ENCODE data around the gene PHF20.

PHF20 gene

DNA sequence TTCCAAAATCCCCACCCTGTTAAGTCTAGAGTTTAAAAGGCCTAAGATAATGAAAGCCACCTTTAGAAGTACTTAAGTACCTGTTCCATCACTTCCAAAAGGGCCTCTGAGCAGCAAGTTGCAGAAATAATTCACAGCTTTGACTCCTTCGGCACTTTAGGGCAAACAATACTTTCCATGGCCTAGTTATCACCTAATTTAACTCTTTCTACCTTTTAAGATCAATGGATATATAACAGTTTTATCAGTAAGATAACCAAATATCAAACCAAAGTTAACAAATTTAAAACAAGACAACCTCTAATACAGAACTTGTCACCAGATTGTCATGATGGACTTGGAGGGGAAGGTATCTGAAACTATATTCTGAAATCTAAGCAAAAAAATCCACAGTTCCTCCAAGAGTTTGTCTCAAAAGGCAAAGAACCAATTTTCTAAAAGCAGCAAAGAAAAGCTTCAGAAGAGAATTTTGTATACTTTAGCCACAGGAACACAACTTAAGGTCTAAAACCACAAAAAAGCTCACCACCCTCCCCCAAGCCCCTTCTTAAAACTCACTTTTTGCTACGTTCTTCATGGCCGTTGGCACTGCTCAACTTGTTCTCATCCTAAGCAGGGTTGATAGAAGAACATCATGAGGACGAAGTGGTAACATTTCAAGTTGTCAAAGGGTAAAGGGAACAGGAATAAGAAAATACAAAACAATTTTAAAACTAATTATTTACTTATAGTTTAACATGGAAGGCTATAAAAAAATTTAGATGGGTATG is 33.2 kb upstream of the PHF20 start:
- TF ChIP-seq, protein P1, sequence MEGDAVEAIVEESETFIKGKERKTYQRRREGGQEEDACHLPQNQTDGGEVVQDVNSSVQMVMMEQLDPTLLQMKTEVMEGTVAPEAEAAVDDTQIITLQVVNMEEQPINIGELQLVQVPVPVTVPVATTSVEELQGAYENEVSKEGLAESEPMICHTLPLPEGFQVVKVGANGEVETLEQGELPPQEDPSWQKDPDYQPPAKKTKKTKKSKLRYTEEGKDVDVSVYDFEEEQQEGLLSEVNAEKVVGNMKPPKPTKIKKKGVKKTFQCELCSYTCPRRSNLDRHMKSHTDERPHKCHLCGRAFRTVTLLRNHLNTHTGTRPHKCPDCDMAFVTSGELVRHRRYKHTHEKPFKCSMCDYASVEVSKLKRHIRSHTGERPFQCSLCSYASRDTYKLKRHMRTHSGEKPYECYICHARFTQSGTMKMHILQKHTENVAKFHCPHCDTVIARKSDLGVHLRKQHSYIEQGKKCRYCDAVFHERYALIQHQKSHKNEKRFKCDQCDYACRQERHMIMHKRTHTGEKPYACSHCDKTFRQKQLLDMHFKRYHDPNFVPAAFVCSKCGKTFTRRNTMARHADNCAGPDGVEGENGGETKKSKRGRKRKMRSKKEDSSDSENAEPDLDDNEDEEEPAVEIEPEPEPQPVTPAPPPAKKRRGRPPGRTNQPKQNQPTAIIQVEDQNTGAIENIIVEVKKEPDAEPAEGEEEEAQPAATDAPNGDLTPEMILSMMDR (IDR thresholded peaks at IDR 0.05), result no peak

DNA sequence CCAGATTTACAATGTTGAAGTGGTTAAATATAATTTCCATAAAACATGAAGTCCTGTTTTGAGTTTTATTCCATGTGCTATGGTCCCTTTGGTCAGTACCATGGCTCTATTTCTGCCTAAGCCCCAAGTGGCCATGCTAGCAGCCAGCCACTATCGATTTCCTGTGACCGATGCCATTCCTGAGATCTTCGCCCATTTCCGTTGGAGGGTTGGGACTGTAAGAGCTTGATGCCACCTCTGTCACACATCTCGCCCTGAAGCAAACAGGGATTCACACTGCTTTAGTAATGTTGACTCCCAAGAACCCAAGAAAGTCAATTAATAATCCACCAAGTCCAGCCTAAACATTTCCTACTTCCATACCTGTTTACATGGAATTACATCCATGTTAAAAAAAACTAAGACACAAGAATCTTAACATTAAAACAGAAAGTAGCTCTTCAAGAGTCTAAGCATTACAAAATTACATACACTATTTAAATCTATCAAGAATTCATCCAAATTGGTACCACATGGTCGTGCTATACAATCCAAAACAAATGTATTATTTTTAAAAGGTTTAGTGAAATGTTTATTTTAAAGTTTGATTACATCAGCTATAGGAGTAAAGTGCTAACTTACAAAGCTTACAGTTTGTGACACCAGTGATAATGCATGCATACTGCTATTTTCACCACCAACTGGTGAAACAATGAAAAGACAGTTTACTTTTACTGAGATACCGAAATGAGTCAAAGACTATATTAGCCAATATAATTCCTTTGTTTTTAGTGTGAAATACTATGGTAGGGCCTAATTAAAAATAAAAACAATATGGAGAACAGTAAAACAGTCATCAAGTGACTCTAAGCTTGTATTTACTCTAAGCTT is 32.3 kb upstream of the PHF20 start:
- TF ChIP-seq, protein P1 (IDR thresholded peaks at IDR 0.05), result peak; percentile 39

DNA sequence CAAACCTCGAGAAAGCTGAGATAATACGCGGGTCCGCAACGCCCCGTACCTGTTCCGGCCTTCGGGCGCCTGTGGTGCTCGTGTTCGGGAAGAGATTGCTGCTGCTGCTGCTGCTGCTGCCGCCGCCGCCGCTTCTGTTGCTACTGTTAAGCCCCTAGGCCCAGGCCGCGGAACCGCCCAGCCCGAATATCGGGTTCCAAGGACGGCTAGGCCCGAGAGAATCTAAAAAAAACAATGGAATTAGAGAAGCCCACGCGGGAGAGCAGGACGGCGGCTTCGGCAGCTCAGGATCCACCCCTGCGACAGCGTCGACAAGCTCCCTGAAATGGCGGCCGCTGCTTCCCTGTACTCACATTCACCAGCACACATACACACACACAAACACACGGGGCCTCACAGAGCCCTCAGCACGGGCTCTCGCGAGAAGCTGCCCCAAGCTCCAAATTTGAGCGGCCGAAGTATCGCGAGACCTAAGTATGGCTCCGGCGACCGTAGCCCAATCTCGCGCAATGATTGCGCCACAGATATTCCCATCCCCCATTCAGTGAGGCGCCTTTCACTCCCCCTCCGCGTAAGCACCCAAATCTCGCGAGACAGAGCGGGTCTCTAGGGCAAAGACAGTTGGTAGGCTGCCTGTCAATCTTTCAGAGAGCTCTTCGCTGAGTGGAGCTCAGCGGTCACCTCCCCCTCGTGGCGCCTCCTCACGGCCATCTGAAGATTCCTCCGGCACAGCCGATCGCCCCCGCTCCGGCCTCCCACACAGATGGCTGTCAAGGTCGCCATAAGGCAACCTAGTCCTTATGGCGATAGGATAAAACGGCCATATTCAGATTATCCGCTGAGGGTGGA is 29.7 kb upstream of the PHF20 start, which contains the start of gene RBM39:
Gene RBM39 (minus strand): TSS at position 369 of the 849 bp plus-strand sequence. CDS start 1,386 bp downstream, outside the sequence.
- TF ChIP-seq, protein P1 (IDR thresholded peaks at IDR 0.05), result no peak

DNA sequence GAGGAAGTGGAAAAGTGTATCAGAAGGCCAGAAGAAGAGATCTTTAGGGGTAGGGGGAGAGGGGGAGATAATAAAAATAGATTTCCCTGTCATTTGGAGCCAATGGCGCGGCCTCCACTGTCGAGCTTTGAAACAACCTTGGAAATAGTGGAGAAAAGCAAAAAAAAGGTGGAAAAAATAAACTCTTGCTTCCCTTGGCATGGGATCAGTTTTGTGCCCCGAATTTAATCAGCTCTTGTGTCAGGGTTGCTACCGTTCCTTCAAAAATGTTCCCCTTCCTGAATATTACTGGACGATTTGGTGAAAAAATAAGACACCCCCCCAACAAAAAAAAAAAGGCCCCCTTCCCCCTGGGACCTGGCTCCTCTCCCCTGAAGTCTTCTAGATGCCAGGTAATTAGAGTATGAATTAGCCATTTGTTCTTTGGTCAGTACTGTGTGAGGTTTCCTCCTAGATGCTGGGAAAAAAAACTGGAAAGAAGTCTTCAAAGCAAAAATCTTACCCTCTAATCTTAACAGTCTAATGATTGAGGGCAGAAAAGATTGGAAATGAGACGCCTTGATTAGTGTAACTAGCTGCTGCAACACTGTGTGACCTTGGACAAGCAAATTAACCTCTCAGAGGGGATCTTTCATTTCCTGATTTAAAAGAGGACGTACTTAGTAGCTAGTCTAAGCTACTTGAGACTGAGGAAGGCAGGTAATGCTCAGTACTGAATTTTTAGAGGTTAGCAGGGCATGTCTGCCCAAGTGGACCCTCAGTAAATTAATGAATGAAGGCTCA is 28.9 kb upstream of the PHF20 start:
- TF ChIP-seq, protein P1 (IDR thresholded peaks at IDR 0.05), result no peak

DNA sequence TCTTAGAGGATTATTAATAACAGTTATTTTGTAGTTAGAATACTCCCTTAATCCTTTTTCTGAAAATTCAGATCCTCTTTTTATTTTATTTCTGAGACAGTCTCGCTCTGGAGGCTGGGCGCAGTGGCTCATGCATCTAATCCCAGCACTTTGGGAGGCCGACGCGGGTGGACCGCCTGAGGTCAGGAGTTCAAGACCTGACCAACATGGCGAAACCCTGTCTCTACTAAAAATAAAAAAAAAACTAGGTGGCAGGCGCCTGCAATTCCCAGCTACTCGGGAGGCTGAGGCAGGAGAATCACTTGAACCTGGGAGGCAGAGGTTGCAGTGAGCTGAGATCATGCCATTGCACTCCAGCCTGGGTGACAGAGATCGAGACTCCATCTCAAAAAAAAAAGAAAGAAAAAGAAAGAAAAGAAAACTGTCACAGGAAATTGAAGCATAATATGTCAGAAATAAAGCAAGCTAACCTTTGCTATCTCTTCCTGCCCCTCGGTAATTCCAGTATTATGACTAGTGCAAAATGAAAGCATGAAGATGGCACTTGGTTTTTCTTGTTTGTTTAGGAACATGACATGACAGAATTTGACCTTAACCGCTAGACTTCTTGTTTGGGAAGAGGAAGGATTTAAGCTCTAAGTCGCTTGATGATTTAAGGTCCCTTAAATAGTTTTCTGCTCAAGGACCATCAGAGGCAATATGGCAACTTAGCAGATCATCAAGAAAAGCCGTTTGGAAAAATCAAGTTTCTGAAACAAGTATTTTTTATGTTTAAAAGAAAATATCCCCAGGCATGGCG is 27.9 kb upstream of the PHF20 start:
- TF ChIP-seq, protein P1 (IDR thresholded peaks at IDR 0.05), result no peak

DNA sequence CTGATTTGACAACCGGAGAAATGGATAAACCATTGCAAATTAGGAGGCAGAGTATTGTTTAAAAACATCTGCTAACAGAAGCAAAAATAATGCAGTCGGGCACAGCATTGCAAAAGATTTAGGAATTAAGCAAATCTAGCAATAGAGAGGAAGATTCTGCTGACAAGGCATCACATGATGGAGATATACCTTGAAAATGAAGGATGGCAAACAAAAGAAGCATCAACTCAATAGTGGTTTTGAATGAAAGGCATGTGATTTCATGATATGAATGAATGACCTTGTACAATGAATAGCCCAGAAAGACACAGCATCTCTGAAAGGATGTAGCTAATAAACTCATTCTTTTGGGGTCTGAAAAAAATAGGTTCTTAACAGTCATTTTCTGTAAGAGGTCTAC is 21.2 kb upstream of the PHF20 start:
- TF ChIP-seq, protein P1 (IDR thresholded peaks at IDR 0.05), result no peak
